Retinal pigment epithelial cell (primary cell): ENCODE results near the gene ATP10A.

Experiments used
- DNase-seq: peaks from one replicate; pipeline ENCODE4 v3.0.0-alpha.2; 2010; ENCODE audit warnings: low read depth
- H3K4me3 ChIP-seq: 2 replicates; pipeline ENCODE4 v1.5.1; 2011; ENCODE audit warnings: mild to moderate bottlenecking, low read length, control low read depth, moderate library complexity
- CTCF ChIP-seq: conservative IDR thresholded peaks from 2 replicates; pipeline ENCODE4 v1.5.1; 2011; ENCODE audit warnings: low read depth, low read length, control low read depth, inconsistent platforms

Gene ATP10A

GRCh38 chr15:25767356-25768151 lies 95.6 kb downstream of the ATP10A start:
- H3K4me3 ChIP-seq = no peak overlapping the region
- TF ChIP-seq CTCF = no peak
- no peak for DNase-seq

- no peak for TF ChIP-seq CTCF
- H3K4me3 ChIP-seq = no peak overlapping the region
- DNase-seq = no peak
Measured at GRCh38 chr15:25766417-25766816, 96.7 kb downstream of the ATP10A start.

- no peak for DNase-seq
- H3K4me3 ChIP-seq = no peak overlapping the region
- TF ChIP-seq CTCF = no peak
Measured at GRCh38 chr15:25764980-25765735, 98.0 kb downstream of the ATP10A start.

- H3K4me3 ChIP-seq = no peak overlapping the region
- DNase-seq = no peak
- TF ChIP-seq CTCF = no peak
Measured at GRCh38 chr15:25763954-25764353, 99.2 kb downstream of the ATP10A start.

GRCh38 chr15:25763331-25763751 lies 99.8 kb downstream of the ATP10A start:
- H3K4me3 ChIP-seq = no peak overlapping the region
- no peak for TF ChIP-seq CTCF
- no peak for DNase-seq

GRCh38 chr15:25761971-25762662 lies 101.0 kb downstream of the ATP10A start:
- H3K4me3 ChIP-seq = no peak overlapping the region
- TF ChIP-seq CTCF = no peak
- DNase-seq = no peak
